ENCODE results near the gene CEP83. TPM values are rescaled to one million over a fixed set of nuclear protein-coding genes. Genes with fewer than 3 reads are reported as not detected.
A peak's percentile ranks its signal among the peaks of the same experiment; 100 is the strongest.

The CEP83 gene
- total RNA-seq, 1 donor from 2014 or later: 38.7 TPM

GRCh38 chr12:94263905-94264561, 195.6 kb downstream of the CEP83 start:
- no peak for DNase-seq
- Mint-ChIP-seq H3K9me3 (no peaks in the 10 kb centered on the region), H3K4me3 (peak overlapping the region; percentile 84), H3K4me1 (peaks cover 43% of the 10 kb centered on the region), H3K36me3 (ENCODE audit: low read depth) (peaks cover 62% of the 10 kb centered on the region), H3K27ac (peak overlapping the region; percentile 98), H3K27me3 (no peaks in the 10 kb centered on the region)
- intact Hi-C loops (cut with micrococcal nuclease): loop anchor here (1.0 to 5.0 kb wide), 11 partner anchors 19 to 378 kb away; partner anchors contain the start of genes CEP83 and PLXNC1

GRCh38 chr12:94263011-94263811, 196.5 kb downstream of the CEP83 start:
- intact Hi-C loops (cut with micrococcal nuclease): loop anchor here (1.0 to 5.0 kb wide), 11 partner anchors 18 to 379 kb away; partner anchors contain the start of genes CEP83 and PLXNC1
- Mint-ChIP-seq H3K27me3 (no peaks in the 10 kb centered on the region), H3K36me3 (ENCODE audit: low read depth) (peaks cover 59% of the 10 kb centered on the region), H3K9me3 (no peaks in the 10 kb centered on the region), H3K4me1 (peaks cover 40% of the 10 kb centered on the region), H3K4me3 (peak overlapping the region; percentile 84), H3K27ac (peak overlapping the region; percentile 98)
- peak; percentile 89 for DNase-seq

- Mint-ChIP-seq H3K36me3 (ENCODE audit: low read depth) (peaks cover 53% of the 10 kb centered on the region), H3K27me3 (no peaks in the 10 kb centered on the region), H3K27ac (peak overlapping the region; percentile 98), H3K4me3 (peak overlapping the region; percentile 84), H3K9me3 (no peaks in the 10 kb centered on the region), H3K4me1 (peaks cover 35% of the 10 kb centered on the region)
- intact Hi-C loops (cut with micrococcal nuclease): loop anchor here (1.0 to 5.0 kb wide), 11 partner anchors 18 to 380 kb away; partner anchors contain the start of genes CEP83 and PLXNC1
- DNase-seq: peak; percentile 90
Measured at GRCh38 chr12:94262228-94263010, 197.2 kb downstream of the CEP83 start.

GRCh38 chr12:94261786-94262185, 197.9 kb downstream of the CEP83 start:
- H3K4me3 Mint-ChIP-seq: peak overlapping the region; percentile 84
- peak overlapping the region; percentile 98 for H3K27ac Mint-ChIP-seq
- DNase-seq: no peak
- H3K4me1 Mint-ChIP-seq: peaks cover 32% of the 10 kb centered on the region
- intact Hi-C loops (cut with micrococcal nuclease): loop anchor here (2.0 to 5.0 kb wide), 8 partner anchors 17 to 381 kb away; partner anchors contain the start of gene CEP83
- H3K9me3 Mint-ChIP-seq: no peaks in the 10 kb centered on the region
- peaks cover 53% of the 10 kb centered on the region for H3K36me3 Mint-ChIP-seq (ENCODE audit: low read depth)
- no peaks in the 10 kb centered on the region for H3K27me3 Mint-ChIP-seq

GRCh38 chr12:94261119-94261518, 198.5 kb downstream of the CEP83 start:
- intact Hi-C loops (cut with micrococcal nuclease): loop anchor here (5.0 kb wide), 2 partner anchors 166 to 381 kb away; no protein-coding TSS in a partner anchor
- DNase-seq: no peak
- H3K27ac Mint-ChIP-seq: no peak overlapping the region
- no peaks in the 10 kb centered on the region for H3K27me3 Mint-ChIP-seq
- H3K9me3 Mint-ChIP-seq: no peaks in the 10 kb centered on the region
- peaks cover 56% of the 10 kb centered on the region for H3K36me3 Mint-ChIP-seq (ENCODE audit: low read depth)
- peaks cover 30% of the 10 kb centered on the region for H3K4me1 Mint-ChIP-seq
- no peak overlapping the region for H3K4me3 Mint-ChIP-seq

GRCh38 chr12:94260717-94261116, 198.9 kb downstream of the CEP83 start:
- no peak overlapping the region for H3K4me3 Mint-ChIP-seq
- intact Hi-C loops (cut with micrococcal nuclease): loop anchor here (5.0 kb wide), 2 partner anchors 167 to 382 kb away; no protein-coding TSS in a partner anchor
- peaks cover 28% of the 10 kb centered on the region for H3K4me1 Mint-ChIP-seq
- peaks cover 56% of the 10 kb centered on the region for H3K36me3 Mint-ChIP-seq (ENCODE audit: low read depth)
- DNase-seq: no peak
- no peaks in the 10 kb centered on the region for H3K27me3 Mint-ChIP-seq
- peaks cover 3% of the 10 kb centered on the region for H3K9me3 Mint-ChIP-seq
- H3K27ac Mint-ChIP-seq: no peak overlapping the region

- Mint-ChIP-seq H3K36me3 (ENCODE audit: low read depth) (peaks cover 55% of the 10 kb centered on the region), H3K4me3 (no peak overlapping the region), H3K27ac (no peak overlapping the region), H3K9me3 (peaks cover 4% of the 10 kb centered on the region), H3K27me3 (no peaks in the 10 kb centered on the region), H3K4me1 (peaks cover 28% of the 10 kb centered on the region)
- no peak for DNase-seq
- intact Hi-C loops (cut with micrococcal nuclease): loop anchor here (5.0 kb wide), 2 partner anchors 167 to 382 kb away; no protein-coding TSS in a partner anchor
Measured at GRCh38 chr12:94260017-94260416, 199.7 kb downstream of the CEP83 start.

GRCh38 chr12:94258593-94258992, 201.1 kb downstream of the CEP83 start:
- peaks cover 4% of the 10 kb centered on the region for H3K9me3 Mint-ChIP-seq
- no peaks in the 10 kb centered on the region for H3K27me3 Mint-ChIP-seq
- no peak for DNase-seq
- H3K27ac Mint-ChIP-seq: no peak overlapping the region
- peaks cover 21% of the 10 kb centered on the region for H3K4me1 Mint-ChIP-seq
- intact Hi-C loops (cut with micrococcal nuclease): no loop called here
- peaks cover 55% of the 10 kb centered on the region for H3K36me3 Mint-ChIP-seq (ENCODE audit: low read depth)
- H3K4me3 Mint-ChIP-seq: no peak overlapping the region

Other genes starting within 250 kb of the CEP83 start
- gene TMCC3, start 190.7 kb upstream of the CEP83 start, total RNA-seq: 0.02 TPM in 1 of 2 replicates, not detected in the other